Measurements from ENCODE around the gene OSCP1. TPM values are rescaled to one million over a fixed set of nuclear protein-coding genes. Genes with fewer than 3 reads are reported as not detected.

The OSCP1 gene
- total RNA-seq, 1 experiment from 2014 or later, result 3.8 TPM

DNA sequence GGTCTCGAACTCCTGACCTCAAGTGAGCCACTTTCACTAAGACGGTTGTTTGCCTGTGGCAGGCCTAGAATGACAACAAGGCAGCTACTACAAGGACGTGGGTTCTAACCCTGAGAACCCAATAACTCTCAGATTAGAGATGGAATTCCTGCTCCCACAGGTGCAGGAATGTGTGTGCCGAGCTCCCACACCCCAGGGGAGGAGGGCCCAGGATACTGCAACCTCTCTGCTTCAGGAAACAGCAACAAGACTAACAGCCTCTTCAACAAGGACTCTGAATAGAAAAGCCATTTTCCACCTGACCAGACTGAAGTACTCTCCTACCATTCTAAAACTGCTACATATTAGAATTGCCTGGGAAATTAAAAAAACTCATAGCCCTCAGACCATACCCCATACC is 57.4 kb downstream of the OSCP1 start:
- Histone ChIP-seq H3K27me3 (ENCODE audit: low read length) (no peaks in the 10 kb centered on the region), H2AFZ (ENCODE audit: low read length) (no peak overlapping the region), H3K79me2 (ENCODE audit: low read length) (peaks cover 17% of the 10 kb centered on the region), H3K9me2 (replicated peaks; ENCODE audit: low read length) (no peaks in the 10 kb centered on the region), H3K9me3 (ENCODE audit: low read length) (no peaks in the 10 kb centered on the region), H4K20me1 (ENCODE audit: low read length) (no peaks in the 10 kb centered on the region), H3K36me3 (ENCODE audit: low read depth, low read length) (peaks cover 12% of the 10 kb centered on the region), H3K27ac (ENCODE audit: low read length) (no peak overlapping the region), H3K4me3 (ENCODE audit: low read length) (no peak overlapping the region), H3K4me2 (ENCODE audit: low read length) (no peak overlapping the region), H3K4me1 (ENCODE audit: insufficient read depth, low read length) (peaks cover 13% of the 10 kb centered on the region), H3F3A (ENCODE audit: low read length, unreplicated experiment) (no peaks in the 10 kb centered on the region), H3K9ac (ENCODE audit: low read length) (no peak overlapping the region)
- no peak for TF ChIP-seq EZH2 (IDR thresholded peaks at IDR 0.05; ENCODE audit: low read length, unreplicated experiment)
- TF ChIP-seq EZH2phosphoT487 (IDR thresholded peaks at IDR 0.05; ENCODE audit: borderline replicate concordance, low read length), result no peak
- TF ChIP-seq, protein P1, sequence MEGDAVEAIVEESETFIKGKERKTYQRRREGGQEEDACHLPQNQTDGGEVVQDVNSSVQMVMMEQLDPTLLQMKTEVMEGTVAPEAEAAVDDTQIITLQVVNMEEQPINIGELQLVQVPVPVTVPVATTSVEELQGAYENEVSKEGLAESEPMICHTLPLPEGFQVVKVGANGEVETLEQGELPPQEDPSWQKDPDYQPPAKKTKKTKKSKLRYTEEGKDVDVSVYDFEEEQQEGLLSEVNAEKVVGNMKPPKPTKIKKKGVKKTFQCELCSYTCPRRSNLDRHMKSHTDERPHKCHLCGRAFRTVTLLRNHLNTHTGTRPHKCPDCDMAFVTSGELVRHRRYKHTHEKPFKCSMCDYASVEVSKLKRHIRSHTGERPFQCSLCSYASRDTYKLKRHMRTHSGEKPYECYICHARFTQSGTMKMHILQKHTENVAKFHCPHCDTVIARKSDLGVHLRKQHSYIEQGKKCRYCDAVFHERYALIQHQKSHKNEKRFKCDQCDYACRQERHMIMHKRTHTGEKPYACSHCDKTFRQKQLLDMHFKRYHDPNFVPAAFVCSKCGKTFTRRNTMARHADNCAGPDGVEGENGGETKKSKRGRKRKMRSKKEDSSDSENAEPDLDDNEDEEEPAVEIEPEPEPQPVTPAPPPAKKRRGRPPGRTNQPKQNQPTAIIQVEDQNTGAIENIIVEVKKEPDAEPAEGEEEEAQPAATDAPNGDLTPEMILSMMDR (conservative IDR thresholded peaks at IDR 0.05; ENCODE audit: low read depth, low read length), result no peak
- BruUV-seq (replicated peaks), result no TSS peak
- intact Hi-C loops (cut with micrococcal nuclease), result no loop called here
- ChIA-PET POLR2A (ENCODE audit: unreplicated experiment) (no interaction called here), CTCF (no interaction called here)
- ATAC-seq (no peak), DNase-seq (no peak)

- no peak overlapping the region for H2AFZ ChIP-seq (ENCODE audit: low read length)
- TF ChIP-seq EZH2 (IDR thresholded peaks at IDR 0.05; ENCODE audit: low read length, unreplicated experiment), result no peak
- TF ChIP-seq, protein P1 (conservative IDR thresholded peaks at IDR 0.05; ENCODE audit: low read depth, low read length), result no peak
- no peak for TF ChIP-seq EZH2phosphoT487 (IDR thresholded peaks at IDR 0.05; ENCODE audit: borderline replicate concordance, low read length)
- no peaks in the 10 kb centered on the region for H3K9me2 ChIP-seq (replicated peaks; ENCODE audit: low read length)
- no peak overlapping the region for H3K27ac ChIP-seq (ENCODE audit: low read length)
- H3F3A ChIP-seq (ENCODE audit: low read length, unreplicated experiment), result peaks cover 6% of the 10 kb centered on the region
- intact Hi-C loops (cut with micrococcal nuclease), result no loop called here
- no peaks in the 10 kb centered on the region for H3K9me3 ChIP-seq (ENCODE audit: low read length)
- ChIA-PET POLR2A (ENCODE audit: unreplicated experiment) (no interaction called here), CTCF (no interaction called here)
- peaks cover 3% of the 10 kb centered on the region for H3K79me2 ChIP-seq (ENCODE audit: low read length)
- H3K4me2 ChIP-seq (ENCODE audit: low read length), result no peak overlapping the region
- no peak overlapping the region for H3K9ac ChIP-seq (ENCODE audit: low read length)
- no TSS peak for BruUV-seq (replicated peaks)
- no peak for DNase-seq
- H3K36me3 ChIP-seq (ENCODE audit: low read depth, low read length), result peaks cover 12% of the 10 kb centered on the region
- H4K20me1 ChIP-seq (ENCODE audit: low read length), result no peaks in the 10 kb centered on the region
- peaks cover 16% of the 10 kb centered on the region for H3K4me1 ChIP-seq (ENCODE audit: insufficient read depth, low read length)
- no peaks in the 10 kb centered on the region for H3K27me3 ChIP-seq (ENCODE audit: low read length)
- H3K4me3 ChIP-seq (ENCODE audit: low read length), result no peak overlapping the region
- no peak for ATAC-seq
Observed at GRCh38 chr1:36391271-36391670, 59.0 kb downstream of the OSCP1 start.

GRCh38 chr1:36390411-36390810 is 59.8 kb downstream of the OSCP1 start:
- CTCF ChIA-PET, result no interaction called here

More at GRCh38 chr1:36390411-36390810, 59.8 kb downstream of the OSCP1 start:
- Histone ChIP-seq H3K27ac (ENCODE audit: low read length) (no peak overlapping the region), H3K9me2 (replicated peaks; ENCODE audit: low read length) (no peaks in the 10 kb centered on the region), H3K36me3 (ENCODE audit: low read depth, low read length) (peaks cover 12% of the 10 kb centered on the region), H3F3A (ENCODE audit: low read length, unreplicated experiment) (peaks cover 6% of the 10 kb centered on the region), H4K20me1 (ENCODE audit: low read length) (no peaks in the 10 kb centered on the region), H2AFZ (ENCODE audit: low read length) (no peak overlapping the region), H3K27me3 (ENCODE audit: low read length) (no peaks in the 10 kb centered on the region), H3K4me3 (ENCODE audit: low read length) (no peak overlapping the region), H3K9ac (ENCODE audit: low read length) (no peak overlapping the region), H3K4me1 (ENCODE audit: insufficient read depth, low read length) (peaks cover 14% of the 10 kb centered on the region), H3K4me2 (ENCODE audit: low read length) (no peak overlapping the region), H3K79me2 (ENCODE audit: low read length) (peaks cover 2% of the 10 kb centered on the region), H3K9me3 (ENCODE audit: low read length) (no peaks in the 10 kb centered on the region)
- no TSS peak for BruUV-seq (replicated peaks)
- no peak for DNase-seq
- ATAC-seq, result no peak
- POLR2A ChIA-PET (ENCODE audit: unreplicated experiment), result no interaction called here
- TF ChIP-seq EZH2phosphoT487 (IDR thresholded peaks at IDR 0.05; ENCODE audit: borderline replicate concordance, low read length) (no peak), EZH2 (IDR thresholded peaks at IDR 0.05; ENCODE audit: low read length, unreplicated experiment) (no peak)
- TF ChIP-seq, protein P1 (conservative IDR thresholded peaks at IDR 0.05; ENCODE audit: low read depth, low read length), result no peak
- intact Hi-C loops (cut with micrococcal nuclease), result no loop called here

Data from PC-3 (cell line).